CD14-positive monocyte (primary cell): ENCODE results near the gene ATXN7L1. TPM values are rescaled to one million over a fixed set of nuclear protein-coding genes. Genes with fewer than 3 reads are reported as not detected.

Experiments used
- DNase-seq, 3 donors: peaks; one replicate each; pipeline ENCODE4 v3.0.0-alpha.2; 2011 to 2022
- H2AFZ ChIP-seq: 2 replicates; pipeline ENCODE4 v1.6.0; 2012; ENCODE audit warnings: mild to moderate bottlenecking, low read depth, low read length, inconsistent platforms; ENCODE audit not compliant: insufficient read depth, poor library complexity, severe bottlenecking
- H3K27ac ChIP-seq, 2 donors: 1 replicate in 1 of 2; 2 replicates in 1 of 2; pipeline ENCODE4 v1.5.1; 2012 to 2013; ENCODE audit warnings: low read length in 2 of 2, control low read depth in 1 of 2, inconsistent platforms in 1 of 2, low read depth in 1 of 2, mild to moderate bottlenecking in 1 of 2
- H3K27me3 ChIP-seq, 2 donors: one replicate each; pipeline versions ENCODE4 v1.6.0 to v1.6.1; 2011 to 2013; ENCODE audit warnings: low read length in 2 of 2; ENCODE audit not compliant: control insufficient read depth in 2 of 2, insufficient read depth in 2 of 2
- H3K36me3 ChIP-seq, 2 donors: replicated peaks in 1 of 2; 1 replicate in 1 of 2; 2 replicates in 1 of 2; pipeline versions ENCODE4 v1.5.1 to v1.6.1; 2012 to 2013; ENCODE audit warnings: low read length in 2 of 2, control low read depth in 1 of 2, inconsistent platforms in 1 of 2, mild to moderate bottlenecking in 1 of 2; ENCODE audit not compliant: insufficient read depth in 2 of 2, control insufficient read depth in 1 of 2
- H3K4me1 ChIP-seq, 2 donors: 1 replicate in 1 of 2; 2 replicates in 1 of 2; pipeline versions ENCODE4 v1.5.1 to v1.6.1; 2012 to 2013; ENCODE audit warnings: low read length in 2 of 2, control low read depth in 1 of 2, inconsistent platforms in 1 of 2, mild to moderate bottlenecking in 1 of 2, moderate library complexity in 1 of 2; ENCODE audit not compliant: insufficient read depth in 2 of 2, control insufficient read depth in 1 of 2
- H3K4me2 ChIP-seq: replicated peaks from 2 replicates; pipeline ENCODE3; 2012; ENCODE audit warnings: low read length, moderate library complexity, mild to moderate bottlenecking; ENCODE audit not compliant: poor library complexity, severe bottlenecking; ENCODE audit errors: extremely low read depth
- H3K4me3 ChIP-seq, 3 experiments: fragments of 200-600 bp in 1 of 3; sonication (generic) in 1 of 3; replicated peaks in 1 of 3; 1 replicate in 2 of 3; 2 replicates in 1 of 3; pipeline ENCODE4 v1.5.1; 2011 to 2013; ENCODE audit warnings: low read length in 3 of 3, mild to moderate bottlenecking in 3 of 3, control low read depth in 2 of 3, low read depth in 2 of 3, inconsistent platforms in 1 of 3, moderate library complexity in 1 of 3
- H3K79me2 ChIP-seq: 2 replicates; pipeline ENCODE4 v1.6.0; 2012; ENCODE audit warnings: mild to moderate bottlenecking, control low read depth, inconsistent platforms, low read length, moderate library complexity; ENCODE audit not compliant: insufficient read depth
- H3K9ac ChIP-seq: 2 replicates; pipeline ENCODE4 v1.6.0; 2017; ENCODE audit warnings: low read length, mild to moderate bottlenecking; ENCODE audit not compliant: insufficient read depth, poor library complexity, severe bottlenecking
- H3K9me3 ChIP-seq, 2 donors: replicated peaks in 1 of 2; 1 replicate in 1 of 2; 2 replicates in 1 of 2; pipeline versions ENCODE4 v1.5.1 to v1.6.1; 2012 to 2013; ENCODE audit warnings: low read length in 2 of 2, control low read depth in 1 of 2; ENCODE audit not compliant: control insufficient read depth in 1 of 2, insufficient read depth in 1 of 2
- H4K20me1 ChIP-seq: 2 replicates; pipeline ENCODE4 v1.6.0; 2012; ENCODE audit warnings: mild to moderate bottlenecking, low read length, control low read depth, moderate library complexity; ENCODE audit not compliant: insufficient read depth
- H3K27ac Mint-ChIP-seq, 7 donors: one replicate each; pipeline ENCODE4 v1.8.0; 2020; ENCODE audit warnings: mild to moderate bottlenecking in 7 of 7, mixed read lengths in 7 of 7, moderate library complexity in 6 of 7, inconsistent platforms in 2 of 7
- H3K27me3 Mint-ChIP-seq, 3 donors: one replicate each; pipeline ENCODE4 v1.8.0; 2021 to 2022; ENCODE audit warnings: low read depth in 3 of 3, mild to moderate bottlenecking in 3 of 3, mixed read lengths in 3 of 3, moderate library complexity in 3 of 3, inconsistent platforms in 1 of 3
- H3K36me3 Mint-ChIP-seq, 2 donors: one replicate each; pipeline ENCODE4 v1.8.0; 2020; ENCODE audit warnings: mixed read lengths in 2 of 2, inconsistent platforms in 1 of 2, mild to moderate bottlenecking in 1 of 2
- H3K4me1 Mint-ChIP-seq: one replicate; pipeline ENCODE4 v1.8.0; 2020; ENCODE audit warnings: mild to moderate bottlenecking, mixed read lengths
- H3K4me3 Mint-ChIP-seq, 2 donors: one replicate each; pipeline ENCODE4 v1.8.0; 2020; ENCODE audit warnings: mild to moderate bottlenecking in 2 of 2, mixed read lengths in 2 of 2, moderate library complexity in 1 of 2
- H3K9me3 Mint-ChIP-seq, 7 donors: one replicate each; pipeline ENCODE4 v1.8.0; 2020 to 2022; ENCODE audit warnings: mixed read lengths in 7 of 7, mild to moderate bottlenecking in 6 of 7, moderate library complexity in 6 of 7, inconsistent platforms in 2 of 7
- WGBS: methylation state at CpG from one replicate; pipeline ENCODE4 v1.1.5; 2013; ENCODE audit warnings: missing lambda C conversion rate; ENCODE audit not compliant: insufficient coverage; 5-methylcytosine and 5-hydroxymethylcytosine counted together
- intact Hi-C, 2 donors: fragments of 100-400 bp; cut with micrococcal nuclease; formaldehyde crosslinking; loops; one replicate each; pipeline versions ENCODE4 v1.15.0 to v1.15.1; 2023
- polyA plus RNA-seq, 3 donors: library from polyadenylated mRNA; depleted of rRNA in 1 of 3; unstranded in 2 of 3; stranded (reverse) in 1 of 3; fragments of 300-500 nt in 2 of 3; fragments of >200 nt in 1 of 3; fragmentation: Illumina TruSeq in 2 of 3; gene quantifications; 1 replicate in 2 of 3; 2 replicates in 1 of 3; pipeline ENCODE4 v1.2.3, GENCODE V29; 2012 to 2021
- TF ChIP-seq, protein P1 (sequence below): fragments of 200-600 bp; IDR thresholded peaks from one replicate; pipeline ENCODE4 v1.8.0; 2022; ENCODE audit warnings: antibody characterized with exemption, mild to moderate bottlenecking

Gene ATXN7L1
- polyA plus RNA-seq, 3 donors, result 4.5 to 12.2 (median 11.2) TPM

DNA sequence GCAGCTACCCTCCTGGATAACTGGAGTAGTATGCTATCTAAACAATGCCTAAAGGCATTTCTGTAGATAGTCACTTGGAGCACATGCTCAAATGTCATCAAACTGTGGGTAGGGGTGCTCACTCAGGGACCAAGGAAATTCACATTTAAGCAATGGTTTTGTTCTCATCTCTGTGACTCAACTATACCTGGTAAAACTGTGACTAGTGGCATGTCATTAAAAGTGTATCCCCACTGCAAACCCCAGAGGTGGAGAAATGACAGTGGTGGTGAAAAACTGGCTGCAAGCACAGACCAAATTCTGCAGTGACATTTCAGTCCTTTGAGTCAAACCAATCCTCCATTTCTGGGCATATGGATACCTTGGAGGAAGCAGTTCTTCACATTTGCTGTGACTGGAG lies 160.9 kb downstream of the ATXN7L1 start:
- peaks cover 13 to 15% of the 10 kb centered on the region in 2 donors for H3K4me1 ChIP-seq
- TF ChIP-seq, protein P1, sequence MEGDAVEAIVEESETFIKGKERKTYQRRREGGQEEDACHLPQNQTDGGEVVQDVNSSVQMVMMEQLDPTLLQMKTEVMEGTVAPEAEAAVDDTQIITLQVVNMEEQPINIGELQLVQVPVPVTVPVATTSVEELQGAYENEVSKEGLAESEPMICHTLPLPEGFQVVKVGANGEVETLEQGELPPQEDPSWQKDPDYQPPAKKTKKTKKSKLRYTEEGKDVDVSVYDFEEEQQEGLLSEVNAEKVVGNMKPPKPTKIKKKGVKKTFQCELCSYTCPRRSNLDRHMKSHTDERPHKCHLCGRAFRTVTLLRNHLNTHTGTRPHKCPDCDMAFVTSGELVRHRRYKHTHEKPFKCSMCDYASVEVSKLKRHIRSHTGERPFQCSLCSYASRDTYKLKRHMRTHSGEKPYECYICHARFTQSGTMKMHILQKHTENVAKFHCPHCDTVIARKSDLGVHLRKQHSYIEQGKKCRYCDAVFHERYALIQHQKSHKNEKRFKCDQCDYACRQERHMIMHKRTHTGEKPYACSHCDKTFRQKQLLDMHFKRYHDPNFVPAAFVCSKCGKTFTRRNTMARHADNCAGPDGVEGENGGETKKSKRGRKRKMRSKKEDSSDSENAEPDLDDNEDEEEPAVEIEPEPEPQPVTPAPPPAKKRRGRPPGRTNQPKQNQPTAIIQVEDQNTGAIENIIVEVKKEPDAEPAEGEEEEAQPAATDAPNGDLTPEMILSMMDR, result no peak
- peaks cover 22 to 33% (median 30%) of the 10 kb centered on the region in 7 donors for H3K9me3 Mint-ChIP-seq
- no peaks in the 10 kb centered on the region for H3K79me2 ChIP-seq
- H3K4me1 Mint-ChIP-seq, result peaks cover 21% of the 10 kb centered on the region
- no peak overlapping the region for H3K4me3 Mint-ChIP-seq
- H3K27ac Mint-ChIP-seq, result no peak overlapping the region
- no peak overlapping the region for H2AFZ ChIP-seq
- no peak for DNase-seq
- H3K4me3 ChIP-seq, result no peak overlapping the region
- no peak overlapping the region for H3K27ac ChIP-seq
- no peaks in the 10 kb centered on the region for H3K27me3 ChIP-seq
- H3K36me3 ChIP-seq, result peaks cover 0 to 11% of the 10 kb centered on the region in 2 donors
- no peaks in the 10 kb centered on the region for H4K20me1 ChIP-seq
- peaks cover 10 to 33% of the 10 kb centered on the region in 2 donors for H3K36me3 Mint-ChIP-seq
- no peak overlapping the region for H3K9ac ChIP-seq
- H3K27me3 Mint-ChIP-seq, result peaks cover 0 to 2% (median 1%) of the 10 kb centered on the region in 3 donors
- H3K4me2 ChIP-seq, result no peak overlapping the region
- H3K9me3 ChIP-seq, result peaks cover 23 to 29% of the 10 kb centered on the region in 2 donors
- intact Hi-C loops, result no loop called here

DNA sequence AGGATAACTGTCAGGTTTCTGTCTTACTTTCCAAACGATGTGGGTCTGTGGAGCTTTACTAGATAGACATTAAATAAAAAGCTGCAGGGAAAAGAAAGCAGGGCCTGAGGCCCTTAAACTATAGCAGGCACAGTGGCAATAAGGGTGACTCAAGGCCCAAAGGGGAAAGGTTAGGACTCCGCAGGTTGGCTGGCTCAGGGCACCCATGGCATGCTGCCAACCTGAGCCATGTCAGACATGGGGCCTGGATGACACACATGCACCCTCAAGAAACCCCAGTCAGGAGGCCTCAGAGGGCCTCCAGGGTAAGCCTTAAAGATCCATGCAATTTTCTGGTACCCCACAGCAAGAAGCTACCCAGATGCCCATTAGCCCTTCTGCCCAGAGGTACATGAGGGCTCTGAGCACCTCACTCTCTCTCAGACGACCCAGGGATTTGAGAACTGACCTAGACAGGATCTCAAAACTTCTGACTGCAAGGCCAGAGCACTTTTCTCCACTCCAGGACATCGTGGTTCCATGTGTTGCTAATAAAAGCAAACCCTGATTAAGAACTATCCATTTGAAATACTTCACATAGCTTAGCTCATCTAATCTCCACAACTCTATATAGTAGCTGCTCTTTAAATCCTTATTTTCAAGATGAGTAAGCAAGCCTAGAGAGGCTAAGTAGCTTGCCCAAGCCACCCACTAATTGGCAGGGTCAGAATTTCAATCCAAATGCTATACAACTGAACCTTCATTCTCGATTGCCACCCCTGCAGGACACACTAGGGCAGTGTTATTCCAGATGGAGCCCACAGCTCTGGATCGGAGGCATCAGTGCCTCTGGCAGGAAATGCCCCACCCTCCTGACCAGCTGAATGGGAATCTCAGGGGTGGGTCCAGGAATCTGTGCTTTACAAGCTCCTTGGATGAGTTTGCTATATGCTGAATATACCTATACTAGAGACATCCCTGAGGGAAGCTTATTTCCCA lies 162.6 kb downstream of the ATXN7L1 start:
- no peak overlapping the region for H3K4me2 ChIP-seq
- TF ChIP-seq, protein P1, result no peak
- H3K9me3 ChIP-seq, result peaks cover 23 to 31% of the 10 kb centered on the region in 2 donors
- no peak overlapping the region for H3K9ac ChIP-seq
- intact Hi-C loops, result no loop called here
- no peak overlapping the region for H3K27ac ChIP-seq
- H3K4me1 ChIP-seq, result peaks cover 8 to 9% of the 10 kb centered on the region in 2 donors
- peaks cover 14% of the 10 kb centered on the region for H3K4me1 Mint-ChIP-seq
- H3K4me3 ChIP-seq, result no peak overlapping the region
- H3K27ac Mint-ChIP-seq, result no peak overlapping the region
- H3K9me3 Mint-ChIP-seq, result peaks cover 25 to 41% (median 32%) of the 10 kb centered on the region in 7 donors
- H3K36me3 ChIP-seq, result peaks cover 0 to 11% of the 10 kb centered on the region in 2 donors
- no peaks in the 10 kb centered on the region for H4K20me1 ChIP-seq
- 76% methylated on average over 5 of the region's 6 CpGs for WGBS
- DNase-seq, result no peak
- peaks cover 12 to 40% of the 10 kb centered on the region in 2 donors for H3K36me3 Mint-ChIP-seq
- peaks cover 0 to 2% (median 1%) of the 10 kb centered on the region in 3 donors for H3K27me3 Mint-ChIP-seq
- no peak overlapping the region for H3K4me3 Mint-ChIP-seq
- no peaks in the 10 kb centered on the region for H3K79me2 ChIP-seq
- no peaks in the 10 kb centered on the region for H3K27me3 ChIP-seq
- no peak overlapping the region for H2AFZ ChIP-seq
